B cell (primary cell): ENCODE results near the gene POU6F1. TPM values are rescaled to one million over a fixed set of nuclear protein-coding genes. Genes with fewer than 3 reads are reported as not detected.

ENCODE experiments used
- ATAC-seq: fragments of 200-7000 bp; cut with Tn5 transposase; one replicate; pipeline ENCODE4 v1.10.0; 2021; ENCODE audit warnings: low read depth, mild to moderate bottlenecking, moderate number of reproducible peaks, moderate library complexity
- CTCF ChIA-PET: fragments of 350-600 bp; sonication (Branson Sonifier 250); formaldehyde crosslinking; loops from one replicate; lab custom pipeline; 2021; ENCODE audit warnings: antibody characterized with exemption, inconsistent platforms; lab: Charles Lee
- POLR2A ChIA-PET: fragments of 350-600 bp; sonication (Branson Sonifier 250); formaldehyde crosslinking; loops from one replicate; lab custom pipeline; 2021; ENCODE audit warnings: antibody characterized with exemption; lab: Charles Lee
- DNase-seq: peaks from one replicate; pipeline ENCODE4 v3.0.0; 2013
- H2AFZ ChIP-seq: 2 replicates; pipeline ENCODE4 v1.6.1; 2012; ENCODE audit warnings: mild to moderate bottlenecking, low read depth, low read length; ENCODE audit not compliant: insufficient read depth, poor library complexity, severe bottlenecking
- H3K27ac ChIP-seq, 2 donors: 1 replicate in 1 of 2; 2 replicates in 1 of 2; pipeline ENCODE4 v1.5.1; 2012 to 2013; ENCODE audit warnings: low read length in 2 of 2, mild to moderate bottlenecking in 2 of 2, moderate library complexity in 1 of 2
- H3K27me3 ChIP-seq, 4 experiments: fragments of 200-600 bp in 1 of 4; sonication (generic) in 1 of 4; replicated peaks in 1 of 4; 1 replicate in 2 of 4; 2 replicates in 2 of 4; pipeline versions ENCODE4 v1.6.1 to v1.7.0; 2013 to 2016; ENCODE audit warnings: low read length in 3 of 4, mild to moderate bottlenecking in 2 of 4, mixed read lengths in 1 of 4, moderate library complexity in 1 of 4; ENCODE audit not compliant: insufficient read depth in 4 of 4, control insufficient read depth in 3 of 4; ENCODE audit errors: control extremely low read depth in 1 of 4
- H3K36me3 ChIP-seq, 2 experiments: replicated peaks in 1 of 2; 1 replicate in 1 of 2; 2 replicates in 1 of 2; pipeline versions ENCODE4 v1.6.1 to v1.7.1; 2013; ENCODE audit warnings: low read length in 1 of 2; ENCODE audit not compliant: insufficient read depth in 2 of 2, control insufficient read depth in 1 of 2; ENCODE audit errors: control extremely low read depth in 1 of 2, extremely low read depth in 1 of 2
- H3K4me1 ChIP-seq, 2 donors: fragments of 200-600 bp in 1 of 2; sonication (generic) in 1 of 2; 1 replicate in 1 of 2; 2 replicates in 1 of 2; pipeline versions ENCODE4 v1.5.1 to v1.6.1; 2013 to 2017; ENCODE audit warnings: low read length in 2 of 2; ENCODE audit not compliant: control insufficient read depth in 2 of 2, insufficient read depth in 2 of 2
- H3K4me2 ChIP-seq: replicated peaks from 2 replicates; pipeline ENCODE3; 2012; ENCODE audit warnings: mild to moderate bottlenecking, low read depth, low read length; ENCODE audit not compliant: poor library complexity, severe bottlenecking
- H3K4me3 ChIP-seq, 5 experiments: fragments of 200-600 bp in 1 of 5; sonication (generic) in 1 of 5; 1 replicate in 3 of 5; 2 replicates in 2 of 5; pipeline versions ENCODE4 v1.5.1 to v1.7.0; 2011 to 2016; ENCODE audit warnings: low read length in 4 of 5, mild to moderate bottlenecking in 4 of 5, low read depth in 2 of 5, control low read depth in 1 of 5, moderate library complexity in 1 of 5; ENCODE audit not compliant: insufficient read depth in 1 of 5; ENCODE audit errors: control extremely low read depth in 1 of 5, extremely low read depth in 1 of 5
- H3K79me2 ChIP-seq: fragments of 200-600 bp; sonication (generic); one replicate; pipeline ENCODE4 v1.6.0; 2016; ENCODE audit warnings: low read length; ENCODE audit not compliant: control insufficient read depth, insufficient read depth
- H3K9ac ChIP-seq: fragments of 200-600 bp; sonication (generic); 2 replicates; pipeline ENCODE4 v1.6.1; 2017; ENCODE audit warnings: mild to moderate bottlenecking, low read length, moderate library complexity
- H3K9me3 ChIP-seq, 3 donors: one replicate each; pipeline versions ENCODE4 v1.6.1 to v1.7.1; 2013; ENCODE audit warnings: low read length in 2 of 3; ENCODE audit not compliant: control insufficient read depth in 2 of 3, insufficient read depth in 1 of 3; ENCODE audit errors: control extremely low read depth in 1 of 3
- H4K20me1 ChIP-seq: 2 replicates; pipeline ENCODE4 v1.6.0; 2012; ENCODE audit warnings: mild to moderate bottlenecking, low read length; ENCODE audit not compliant: insufficient read depth, control insufficient read depth, poor library complexity, severe bottlenecking
- H3K27ac Mint-ChIP-seq: one replicate; pipeline ENCODE4 v1.8.0; 2021; ENCODE audit warnings: mixed read lengths
- H3K27me3 Mint-ChIP-seq: one replicate; pipeline ENCODE4 v1.8.0; 2021; ENCODE audit warnings: mixed read lengths
- H3K4me1 Mint-ChIP-seq: one replicate; pipeline ENCODE4 v1.8.0; 2021; ENCODE audit warnings: mixed read lengths
- H3K4me3 Mint-ChIP-seq: one replicate; pipeline ENCODE4 v1.8.0; 2021; ENCODE audit warnings: mixed read lengths
- H3K9me3 Mint-ChIP-seq: one replicate; pipeline ENCODE4 v1.8.0; 2022; ENCODE audit warnings: mixed read lengths; ENCODE audit not compliant: insufficient read depth
- EZH2 ChIP-seq: IDR thresholded peaks from 2 replicates; pipeline ENCODE4 v1.6.1; 2012; ENCODE audit warnings: borderline replicate concordance, low read depth, mild to moderate bottlenecking, moderate library complexity, low read length; ENCODE audit not compliant: insufficient read depth, poor library complexity, severe bottlenecking
- WGBS: methylation state at CpG from one replicate; pipeline ENCODE4 v1.1.5; 2013; ENCODE audit warnings: missing lambda C conversion rate; ENCODE audit not compliant: insufficient coverage; 5-methylcytosine and 5-hydroxymethylcytosine counted together
- intact Hi-C: fragments of 100-400 bp; cut with micrococcal nuclease; formaldehyde crosslinking; loops from one replicate; pipeline ENCODE4 v1.10.0; 2022
- polyA plus RNA-seq: library from polyadenylated mRNA; depleted of rRNA; stranded (reverse); fragments of >200 nt; gene quantifications from 2 replicates; pipeline ENCODE4 v1.2.3, GENCODE V29; 2012
- total RNA-seq, 2 donors: library from RNA; stranded (reverse); fragments of 120-200 nt in 1 of 2; gene quantifications; 1 replicate in 1 of 2; 2 replicates in 1 of 2; pipeline versions ENCODE4 v1.2.3 to v1.2.4, GENCODE V29; 2013 to 2022
- TF ChIP-seq, protein P1 (sequence below): fragments of 200-600 bp; IDR thresholded peaks from one replicate; pipeline ENCODE4 v1.8.0; 2022; ENCODE audit warnings: antibody characterized with exemption, mild to moderate bottlenecking

POU6F1 gene
- total and polyA plus RNA-seq, 2 donors (not counting 1 experiment from before 2014, with no cell fraction given), result 27.7 to 62.6 TPM

GRCh38 chr12:51195841-51196240 lies 22.0 kb downstream of the POU6F1 start:
- H3K27ac Mint-ChIP-seq, result no peak overlapping the region
- no peak overlapping the region for H3K9ac ChIP-seq
- H3K4me3 ChIP-seq, result no peak overlapping the region
- H3K36me3 ChIP-seq, result peaks cover 0 to 13% of the 10 kb centered on the region in 2 experiments
- no peak overlapping the region for H3K4me3 Mint-ChIP-seq
- no peak for ATAC-seq
- TF ChIP-seq, protein P1, sequence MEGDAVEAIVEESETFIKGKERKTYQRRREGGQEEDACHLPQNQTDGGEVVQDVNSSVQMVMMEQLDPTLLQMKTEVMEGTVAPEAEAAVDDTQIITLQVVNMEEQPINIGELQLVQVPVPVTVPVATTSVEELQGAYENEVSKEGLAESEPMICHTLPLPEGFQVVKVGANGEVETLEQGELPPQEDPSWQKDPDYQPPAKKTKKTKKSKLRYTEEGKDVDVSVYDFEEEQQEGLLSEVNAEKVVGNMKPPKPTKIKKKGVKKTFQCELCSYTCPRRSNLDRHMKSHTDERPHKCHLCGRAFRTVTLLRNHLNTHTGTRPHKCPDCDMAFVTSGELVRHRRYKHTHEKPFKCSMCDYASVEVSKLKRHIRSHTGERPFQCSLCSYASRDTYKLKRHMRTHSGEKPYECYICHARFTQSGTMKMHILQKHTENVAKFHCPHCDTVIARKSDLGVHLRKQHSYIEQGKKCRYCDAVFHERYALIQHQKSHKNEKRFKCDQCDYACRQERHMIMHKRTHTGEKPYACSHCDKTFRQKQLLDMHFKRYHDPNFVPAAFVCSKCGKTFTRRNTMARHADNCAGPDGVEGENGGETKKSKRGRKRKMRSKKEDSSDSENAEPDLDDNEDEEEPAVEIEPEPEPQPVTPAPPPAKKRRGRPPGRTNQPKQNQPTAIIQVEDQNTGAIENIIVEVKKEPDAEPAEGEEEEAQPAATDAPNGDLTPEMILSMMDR, result no peak
- TF ChIP-seq EZH2, result no peak
- no peaks in the 10 kb centered on the region for H3K9me3 Mint-ChIP-seq
- WGBS, result 89% methylated on average over 5 of the region's 7 CpGs
- no peaks in the 10 kb centered on the region for H3K4me1 ChIP-seq
- H3K27me3 Mint-ChIP-seq, result no peaks in the 10 kb centered on the region
- no peaks in the 10 kb centered on the region for H4K20me1 ChIP-seq
- H3K9me3 ChIP-seq, result no peaks in the 10 kb centered on the region
- CTCF ChIA-PET, result interaction anchor here (0.6 kb wide), 1 partner anchor 392 kb away, joined by 4 read pairs; no protein-coding TSS in a partner anchor
- H2AFZ ChIP-seq, result no peak overlapping the region
- POLR2A ChIA-PET, result no interaction called here
- no peaks in the 10 kb centered on the region for H3K4me1 Mint-ChIP-seq
- H3K4me2 ChIP-seq, result no peak overlapping the region
- H3K27ac ChIP-seq, result no peak overlapping the region
- no peaks in the 10 kb centered on the region for H3K79me2 ChIP-seq
- no peaks in the 10 kb centered on the region for H3K27me3 ChIP-seq
- DNase-seq, result no peak
- intact Hi-C loops, result no loop called here

GRCh38 chr12:51192284-51192671 lies 25.6 kb downstream of the POU6F1 start:
- H3K79me2 ChIP-seq, result no peaks in the 10 kb centered on the region
- H3K4me2 ChIP-seq, result no peak overlapping the region
- ChIA-PET CTCF (no interaction called here), POLR2A (no interaction called here)
- H3K27me3 Mint-ChIP-seq, result no peaks in the 10 kb centered on the region
- H3K27ac ChIP-seq, result no peak overlapping the region
- no peak for DNase-seq
- H3K4me1 Mint-ChIP-seq, result peaks cover 19% of the 10 kb centered on the region
- ATAC-seq, result no peak
- H3K4me3 Mint-ChIP-seq, result no peak overlapping the region
- WGBS, result 98% methylated on average over 5 of the region's 5 CpGs
- H3K27ac Mint-ChIP-seq, result no peak overlapping the region
- no peaks in the 10 kb centered on the region for H3K9me3 Mint-ChIP-seq
- peaks cover 17 to 21% of the 10 kb centered on the region in 2 donors for H3K4me1 ChIP-seq
- TF ChIP-seq, protein P1, result no peak
- no peak for TF ChIP-seq EZH2
- intact Hi-C loops, result no loop called here
- no peaks in the 10 kb centered on the region for H4K20me1 ChIP-seq
- peaks cover 0 to 16% of the 10 kb centered on the region in 2 experiments for H3K36me3 ChIP-seq
- no peak overlapping the region for H3K9ac ChIP-seq
- no peak overlapping the region for H3K4me3 ChIP-seq
- H2AFZ ChIP-seq, result no peak overlapping the region
- no peaks in the 10 kb centered on the region for H3K27me3 ChIP-seq
- no peaks in the 10 kb centered on the region for H3K9me3 ChIP-seq
